HG03103 (cell line): ENCODE data around the gene MIS18A.
"Not testable (repeated sequence)": the region's sequence is repeated elsewhere in the genome, so short reads cannot be mapped to it uniquely, and the experiment has no call there.

Experiments used
- ATAC-seq: cut with Tn5 transposase; IDR thresholded peaks from one replicate; pipeline ENCODE4 v1.9.1; 2021; ENCODE audit warnings: low read depth; ENCODE audit not compliant: unreplicated experiment

MIS18A gene, protein sequence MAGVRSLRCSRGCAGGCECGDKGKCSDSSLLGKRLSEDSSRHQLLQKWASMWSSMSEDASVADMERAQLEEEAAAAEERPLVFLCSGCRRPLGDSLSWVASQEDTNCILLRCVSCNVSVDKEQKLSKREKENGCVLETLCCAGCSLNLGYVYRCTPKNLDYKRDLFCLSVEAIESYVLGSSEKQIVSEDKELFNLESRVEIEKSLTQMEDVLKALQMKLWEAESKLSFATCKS

DNA sequence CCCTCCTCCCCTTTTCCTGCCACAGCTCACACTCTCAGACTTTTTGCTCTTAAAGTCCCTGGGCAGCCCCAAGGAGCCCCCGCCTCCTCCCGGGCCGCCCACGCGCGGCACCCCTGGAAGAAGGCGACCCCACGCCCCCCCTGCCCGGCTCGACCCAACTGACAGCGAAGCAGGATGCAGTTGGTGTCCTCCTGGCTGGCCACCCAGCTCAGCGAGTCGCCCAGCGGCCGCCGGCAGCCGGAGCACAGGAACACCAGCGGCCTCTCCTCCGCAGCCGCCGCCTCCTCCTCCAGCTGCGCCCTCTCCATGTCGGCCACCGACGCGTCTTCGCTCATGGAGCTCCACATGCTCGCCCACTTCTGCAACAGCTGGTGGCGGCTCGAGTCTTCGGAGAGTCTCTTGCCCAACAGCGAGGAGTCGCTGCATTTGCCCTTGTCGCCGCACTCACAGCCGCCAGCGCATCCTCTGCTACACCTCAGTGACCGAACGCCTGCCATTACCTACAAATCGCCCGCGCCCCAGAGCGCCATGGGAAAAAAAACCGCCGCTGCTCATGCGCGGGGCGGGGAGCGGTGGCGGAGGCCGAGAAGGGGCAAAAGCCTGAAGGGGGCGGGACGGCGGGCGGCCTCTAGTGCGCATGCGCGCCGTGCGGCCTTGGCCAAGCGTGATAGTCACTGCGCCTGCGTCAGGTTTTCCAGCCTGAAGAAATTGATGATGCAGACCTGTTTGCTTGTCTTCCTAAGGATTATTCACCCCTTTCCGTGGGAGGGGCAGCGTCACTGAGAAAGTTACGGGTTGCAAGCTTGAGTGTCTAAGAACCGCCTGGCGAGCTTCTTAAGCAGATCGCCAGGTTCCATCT is at the start of gene MIS18A:
TSS of gene MIS18A (minus strand) at position 532 of the 859 bp plus-strand sequence. CDS start at position 497, 35 bp downstream.
- peak; percentile 90 for ATAC-seq

DNA sequence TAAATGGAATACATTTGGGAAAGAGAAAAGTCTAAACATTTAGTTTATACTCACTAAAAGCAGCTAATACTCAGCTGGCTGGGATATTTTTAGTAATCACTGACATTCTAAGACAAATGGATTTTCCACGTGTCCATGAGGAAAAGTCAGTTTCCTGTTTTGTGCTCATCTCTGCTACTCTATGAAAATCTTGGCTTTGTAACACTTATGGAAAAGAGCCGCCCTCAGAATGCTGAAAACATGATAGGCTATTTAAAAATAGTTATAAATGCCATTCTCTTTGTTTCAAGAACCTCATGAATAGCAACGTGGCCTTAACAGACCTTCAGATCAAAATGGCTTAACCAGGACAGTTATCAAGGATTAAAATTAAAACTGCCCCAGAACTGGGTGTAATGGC is 49.7 kb upstream of the MIS18A start:
- no peak for ATAC-seq

DNA sequence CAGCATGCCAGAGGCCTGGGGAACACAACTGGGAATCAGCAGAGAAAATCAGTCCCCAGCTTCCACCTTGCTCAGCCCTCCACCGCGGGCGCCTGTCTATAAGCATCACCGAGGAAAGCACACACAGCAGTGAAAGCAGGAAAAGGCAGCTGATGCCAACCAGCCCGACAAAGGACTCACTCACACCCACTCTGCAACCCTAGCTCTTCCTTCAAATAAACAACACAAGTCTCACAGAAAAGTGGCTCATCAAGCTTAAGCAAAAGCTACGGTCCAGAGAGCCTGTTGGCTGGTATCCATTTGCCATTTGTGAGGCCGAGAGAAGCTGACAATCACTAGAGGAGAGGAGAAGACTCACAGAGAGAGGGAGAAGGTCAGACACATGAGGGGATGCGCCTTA is 46.9 kb upstream of the MIS18A start:
- ATAC-seq = no peak

DNA sequence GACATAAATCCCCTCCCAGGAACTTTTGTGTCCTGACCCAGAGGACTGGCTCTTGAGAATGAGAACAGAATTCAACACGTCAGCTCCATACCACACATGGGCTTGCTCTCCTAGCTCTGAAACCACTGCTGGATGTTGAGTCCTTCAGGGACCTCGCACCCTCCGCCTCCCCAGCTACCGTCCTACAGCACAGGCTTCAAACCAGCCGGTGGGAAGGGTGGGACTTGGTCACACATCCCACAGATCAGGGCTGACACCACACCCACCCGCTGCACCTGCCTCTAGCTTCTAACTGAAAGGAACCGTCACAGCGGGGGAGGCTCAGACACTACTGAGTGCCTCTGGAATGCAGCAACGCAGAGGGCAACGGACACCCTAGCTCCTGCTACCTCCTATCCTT is 43.8 kb upstream of the MIS18A start:
- no peak for ATAC-seq

DNA sequence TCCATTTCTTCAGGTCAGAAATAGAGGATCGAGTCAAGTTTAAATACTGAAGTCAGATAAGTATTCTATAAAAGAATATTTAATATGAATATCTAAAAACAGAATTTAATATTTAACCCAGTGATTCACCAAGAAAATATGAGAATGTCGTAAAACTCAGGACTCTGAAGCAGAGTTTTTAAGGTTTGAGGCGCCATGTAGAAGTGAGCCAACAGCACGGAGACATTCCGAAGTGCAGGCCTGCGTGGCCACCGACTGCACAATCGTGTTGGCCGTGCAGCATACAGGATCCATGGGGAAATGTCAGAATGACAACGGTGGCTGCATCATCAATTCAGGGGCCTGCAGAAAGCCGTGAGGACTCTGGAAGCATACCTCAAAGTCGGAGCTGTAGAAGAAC is 43.3 kb upstream of the MIS18A start:
- no peak for ATAC-seq

DNA sequence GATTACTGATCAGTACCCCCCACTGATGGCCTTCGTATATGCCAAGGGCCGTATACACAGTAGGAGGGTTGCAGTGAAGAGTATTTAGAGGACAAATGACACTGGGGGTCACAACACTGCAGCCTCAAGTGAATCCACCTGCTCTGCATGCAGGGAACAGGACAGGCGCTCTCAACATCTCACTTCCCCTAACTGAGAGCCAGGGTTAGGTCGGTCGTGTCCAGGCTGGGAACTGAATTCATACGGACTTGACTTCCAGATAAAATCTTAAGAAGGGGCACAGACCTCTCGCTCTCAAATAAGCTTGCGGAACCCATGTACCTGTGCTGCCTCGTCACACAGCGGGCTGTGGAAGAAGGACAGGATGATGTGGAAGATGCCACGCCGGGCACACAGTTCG is 42.6 kb upstream of the MIS18A start:
- no peak for ATAC-seq

DNA sequence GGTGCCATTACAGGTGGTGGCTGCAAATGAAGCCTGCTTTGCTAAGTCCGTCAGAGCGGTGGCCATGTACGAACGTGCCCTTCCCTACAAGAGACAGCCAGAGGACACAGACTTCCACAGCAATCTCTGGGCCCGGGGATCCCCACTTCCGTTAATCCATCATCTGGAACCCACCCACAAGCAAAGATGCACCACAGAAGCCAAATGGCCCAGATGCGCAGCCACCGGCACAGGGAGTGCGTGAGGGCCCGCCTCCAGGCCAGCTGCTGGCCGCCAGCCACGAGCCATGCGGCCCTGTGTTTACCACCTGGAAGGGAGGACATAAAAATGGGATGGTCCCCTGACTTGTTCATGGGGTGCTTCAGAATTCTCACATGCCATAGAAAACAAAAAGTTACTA is 41.9 kb upstream of the MIS18A start:
- no peak for ATAC-seq

DNA sequence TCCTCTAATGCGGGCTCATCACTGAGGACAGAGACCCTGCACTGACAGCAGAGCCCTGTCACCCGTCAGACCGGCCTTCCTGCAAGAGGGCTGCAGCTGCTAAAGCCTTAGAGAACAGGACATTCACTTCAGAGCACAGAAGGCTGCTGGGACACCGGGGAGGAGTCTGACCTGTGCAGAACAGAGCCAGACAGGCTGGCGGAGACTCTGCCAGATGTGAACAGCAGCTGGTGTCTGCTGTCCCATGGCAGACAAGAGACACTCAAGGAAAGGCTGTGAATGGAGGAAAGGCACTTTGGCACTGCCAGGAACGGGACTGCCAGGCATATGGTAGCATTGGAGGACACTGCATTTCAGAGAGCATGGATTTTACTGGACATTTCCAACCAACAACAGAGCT is 41.2 kb upstream of the MIS18A start:
- ATAC-seq = no peak

DNA sequence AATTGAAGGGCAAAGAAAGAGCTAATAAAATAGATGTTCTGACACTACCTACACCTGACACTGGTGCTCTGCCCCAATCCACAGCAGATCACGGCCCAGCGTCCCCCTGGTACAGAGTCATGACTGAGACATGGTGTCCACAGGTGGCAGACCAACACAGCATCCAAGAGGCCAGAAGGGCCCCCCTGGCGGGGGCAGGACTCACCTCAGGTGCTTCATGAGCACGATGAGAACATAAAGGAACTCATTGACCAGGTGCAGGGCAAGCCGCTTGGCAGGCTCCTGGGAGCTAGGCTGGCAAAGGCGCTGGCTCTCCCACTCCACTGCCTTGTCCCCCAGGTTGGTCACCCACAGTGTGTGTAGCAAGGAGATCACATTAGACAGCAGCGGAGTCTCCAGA is 40.2 kb upstream of the MIS18A start:
- ATAC-seq = no peak

DNA sequence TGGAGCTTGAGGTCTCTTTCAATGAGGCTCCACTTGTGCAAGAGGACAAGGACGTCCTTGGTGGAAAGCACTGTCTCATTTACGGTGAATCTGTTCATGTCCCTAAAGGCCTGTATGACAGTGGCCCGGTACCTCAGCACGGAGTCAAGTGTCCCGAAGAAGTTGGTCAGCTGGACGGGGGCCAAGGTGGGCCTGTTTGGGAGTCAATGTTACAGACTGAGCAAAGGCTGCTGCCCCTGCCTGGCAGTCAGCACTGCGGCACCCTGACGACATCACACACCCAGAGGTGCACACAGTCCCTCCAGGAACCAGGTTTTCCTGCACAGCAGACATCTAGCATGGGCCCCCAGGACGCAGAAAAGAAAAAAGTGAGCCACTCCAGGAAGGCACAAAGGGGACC is 38.9 kb upstream of the MIS18A start:
- no peak for ATAC-seq

DNA sequence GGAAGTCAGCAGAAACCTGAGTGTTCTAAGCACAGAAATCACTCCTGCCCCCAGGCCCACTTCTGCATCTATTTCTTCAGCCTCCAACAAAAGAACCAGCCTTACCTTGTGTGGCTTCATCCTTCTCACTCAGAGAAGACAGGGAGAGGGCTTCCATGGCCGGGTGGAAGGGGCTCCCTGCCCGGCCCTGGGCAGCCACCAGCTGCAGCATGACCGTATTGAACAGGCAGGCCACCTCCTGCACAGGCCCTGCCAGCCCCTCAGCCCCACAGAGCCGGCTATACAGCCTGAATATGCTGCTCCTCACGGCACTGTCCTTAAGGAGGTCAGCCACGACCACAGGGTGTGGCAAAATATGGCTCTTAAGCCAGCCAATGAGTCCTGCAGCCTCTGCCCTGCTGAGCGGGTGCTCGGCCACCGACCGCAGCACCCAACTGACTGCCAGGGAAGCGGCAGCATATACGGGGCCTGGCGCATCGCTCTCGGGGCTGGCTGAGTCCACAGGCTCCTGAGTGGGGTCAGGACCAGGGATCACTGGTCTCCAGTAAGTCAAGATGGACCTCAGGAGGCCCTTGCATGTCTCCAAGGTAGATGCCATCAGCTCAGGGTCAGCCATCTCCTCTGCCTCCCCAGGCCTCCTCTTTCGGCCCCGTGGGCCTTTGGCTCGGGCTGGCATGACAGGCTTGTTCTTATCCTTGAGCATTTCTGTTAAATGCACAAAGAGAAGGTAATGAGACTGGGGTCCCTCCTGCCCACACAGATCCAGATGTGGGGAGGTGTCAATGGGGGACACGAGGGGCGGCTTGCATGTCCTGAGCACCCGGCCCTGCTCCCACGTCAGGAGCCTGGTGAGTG is 37.7 kb upstream of the MIS18A start:
- no peak for ATAC-seq

DNA sequence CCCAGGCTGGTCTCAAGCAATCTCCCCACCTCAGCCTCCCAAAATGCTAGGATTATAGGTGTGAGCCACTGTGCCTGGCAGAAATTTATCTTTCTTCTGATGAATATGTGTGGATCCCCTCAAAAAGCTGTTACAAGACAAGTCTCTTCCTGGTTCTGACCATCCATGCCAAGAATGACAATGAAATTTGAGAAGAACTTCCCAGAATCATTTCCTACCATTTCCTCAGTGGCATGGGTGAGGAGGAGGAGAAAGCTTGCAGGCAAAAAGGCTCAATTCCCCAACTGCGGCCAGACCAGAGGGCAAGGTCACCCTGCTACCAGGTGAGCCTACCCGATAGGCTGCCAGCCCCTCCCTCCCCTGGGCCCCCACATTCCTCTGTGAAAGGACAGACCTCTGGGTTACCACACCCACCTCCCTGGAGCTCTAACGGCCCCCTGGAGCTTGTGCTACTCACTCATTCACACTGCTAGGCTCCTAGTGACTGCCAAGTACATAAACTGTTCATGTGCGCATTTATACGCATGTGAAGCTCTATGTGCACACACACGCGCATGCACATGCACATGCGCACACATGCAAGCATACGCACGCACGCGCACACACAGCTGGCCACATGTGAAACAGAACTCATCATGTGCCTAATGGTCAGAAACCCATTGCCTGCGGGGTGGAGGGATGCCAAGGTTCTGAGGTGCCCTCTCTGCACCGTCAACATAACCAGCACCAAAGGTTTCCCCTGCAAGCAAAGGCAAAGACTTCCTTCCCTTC is 36.8 kb upstream of the MIS18A start:
- ATAC-seq = no peak

DNA sequence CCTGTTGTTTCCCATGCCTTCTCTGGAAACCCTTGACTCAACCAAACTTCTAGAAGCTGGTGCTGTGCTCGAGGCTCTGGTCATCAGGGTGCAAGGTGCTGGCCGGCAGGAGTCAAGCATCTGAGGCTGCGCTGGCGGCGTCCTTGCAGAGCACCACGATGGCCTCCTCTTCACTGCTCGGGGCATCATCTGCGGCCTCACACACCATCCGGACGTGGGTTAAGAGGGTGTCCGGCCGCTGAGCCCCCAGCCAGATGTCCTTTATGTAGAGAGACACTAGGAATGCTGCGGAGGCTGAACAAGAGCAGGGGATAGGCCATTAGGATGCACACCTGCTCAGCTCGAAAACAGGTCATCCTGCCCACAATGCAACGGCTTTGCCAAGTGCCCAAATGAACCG is 36.0 kb upstream of the MIS18A start:
- no peak for ATAC-seq

DNA sequence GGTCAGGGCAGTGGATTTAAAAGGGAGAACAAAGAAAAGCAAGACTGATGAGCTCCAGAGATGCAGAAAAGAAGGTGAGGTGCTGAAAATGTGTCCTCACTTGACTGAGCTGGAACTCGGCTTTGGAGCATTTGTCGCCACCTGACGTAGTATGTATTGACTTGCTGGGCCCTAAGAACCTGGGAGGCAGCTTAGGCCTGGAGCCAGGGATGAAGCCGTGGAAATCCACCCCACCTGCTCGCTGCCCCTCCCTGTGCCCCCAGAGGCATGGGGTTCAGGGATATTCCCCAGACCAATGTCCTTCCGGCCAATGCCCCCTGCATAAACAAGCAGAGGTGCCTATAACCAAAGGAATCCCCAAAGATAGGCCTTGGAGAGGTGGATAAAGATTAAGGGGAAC is 34.1 kb upstream of the MIS18A start:
- ATAC-seq = no peak

DNA sequence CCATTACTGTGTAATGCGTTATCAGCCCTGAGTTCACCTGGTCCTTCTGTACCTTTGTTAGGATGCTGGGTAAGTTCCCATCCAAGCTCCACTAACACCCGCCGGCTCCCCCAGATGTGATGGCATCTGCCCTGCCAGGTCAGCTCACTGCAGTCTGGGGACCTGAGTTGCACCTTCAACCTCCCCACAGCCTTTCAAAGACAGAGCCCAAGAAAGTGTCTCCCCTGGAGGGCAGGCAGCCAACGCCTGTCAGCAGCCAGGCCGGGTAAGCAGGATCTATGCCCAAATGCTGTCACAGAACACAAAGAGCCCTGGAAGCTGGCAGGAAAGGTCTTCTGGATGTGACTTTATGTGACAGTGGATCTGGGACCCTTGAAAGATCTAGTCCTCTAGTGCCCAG is 33.5 kb upstream of the MIS18A start:
- no peak for ATAC-seq

DNA sequence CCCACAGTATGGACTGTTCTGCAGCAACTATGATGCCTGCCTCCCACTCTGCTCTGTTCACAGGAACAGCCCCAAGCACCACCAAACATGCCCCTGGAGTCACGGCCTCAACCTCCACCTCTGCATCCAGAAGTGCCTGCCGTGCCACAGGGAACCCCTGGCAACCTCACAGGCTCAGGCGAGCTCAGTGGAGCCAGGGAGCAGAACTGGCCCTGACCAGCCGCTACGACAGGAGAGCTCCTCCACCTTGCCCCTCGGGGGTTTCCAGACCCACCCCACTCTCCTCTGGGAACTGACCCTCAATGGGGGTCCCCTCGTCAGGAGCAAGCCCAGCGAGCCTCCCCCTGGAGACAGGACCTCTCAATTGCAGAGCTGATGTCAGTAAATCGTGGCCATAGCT is 32.8 kb upstream of the MIS18A start:
- ATAC-seq = no peak

DNA sequence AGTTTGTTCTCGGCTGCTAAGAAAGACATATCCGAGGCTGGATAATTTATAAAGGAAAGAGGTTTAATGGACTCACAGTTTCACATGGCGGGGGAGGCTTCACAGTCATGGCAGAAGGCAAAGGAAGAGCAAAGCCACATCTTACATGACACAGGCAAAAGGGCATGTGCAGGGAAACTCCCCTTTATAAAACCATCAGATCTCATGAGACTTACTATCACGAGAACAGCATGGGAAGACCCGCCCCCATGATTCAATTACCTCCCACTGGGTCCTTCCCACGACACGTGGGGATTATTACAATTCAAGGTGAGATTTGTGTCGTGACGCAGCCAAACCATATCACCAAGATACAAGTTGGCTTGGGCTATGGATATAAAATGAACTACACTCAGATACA is 32.1 kb upstream of the MIS18A start:
- not testable (repeated sequence) for ATAC-seq

DNA sequence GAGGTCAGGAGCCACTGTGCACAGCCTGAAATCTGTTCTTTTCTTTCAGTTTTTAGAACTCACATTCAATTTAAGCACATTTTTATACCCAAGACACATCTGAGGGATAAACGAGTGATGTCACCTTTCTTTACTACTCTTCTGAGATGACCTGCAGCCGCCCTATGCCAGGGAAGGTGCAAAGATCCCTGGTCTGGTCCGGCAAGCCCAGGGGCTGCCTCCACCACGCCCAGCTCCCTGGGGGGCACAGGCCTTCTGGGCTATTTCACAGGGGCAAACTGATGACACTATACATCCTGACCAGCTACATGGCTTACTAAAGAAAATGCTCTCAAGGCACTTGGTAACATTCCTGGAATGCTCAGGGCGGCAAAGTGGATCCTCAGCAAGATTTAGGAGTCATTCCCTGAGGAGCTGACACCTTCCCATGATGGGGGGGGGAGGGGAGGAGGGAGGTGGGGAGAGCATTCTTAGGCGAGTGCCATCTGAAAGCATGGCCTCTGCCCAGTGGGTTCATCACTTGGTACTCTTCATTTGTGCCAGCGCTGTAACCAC is 31.1 kb upstream of the MIS18A start:
- no peak for ATAC-seq

DNA sequence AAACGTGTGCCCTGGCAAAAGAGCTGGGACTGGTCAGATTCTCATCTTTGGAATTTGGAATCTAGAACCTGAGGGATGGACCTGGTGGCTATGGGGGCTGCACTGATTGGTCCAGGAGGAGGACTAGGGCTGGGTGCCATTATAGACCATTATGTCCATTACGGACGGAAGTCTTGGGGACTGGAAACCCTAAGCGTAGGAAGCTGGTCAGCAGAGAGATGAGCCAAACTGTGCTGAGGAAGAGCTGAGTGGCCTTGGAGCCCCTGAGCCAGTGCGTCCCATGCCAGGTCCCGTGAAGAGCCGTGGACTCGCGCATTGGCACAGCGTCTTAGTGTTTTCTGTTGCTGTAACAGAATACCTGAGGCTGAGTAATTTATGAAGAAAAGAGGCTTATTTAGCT is 29.8 kb upstream of the MIS18A start:
- ATAC-seq = no peak

DNA sequence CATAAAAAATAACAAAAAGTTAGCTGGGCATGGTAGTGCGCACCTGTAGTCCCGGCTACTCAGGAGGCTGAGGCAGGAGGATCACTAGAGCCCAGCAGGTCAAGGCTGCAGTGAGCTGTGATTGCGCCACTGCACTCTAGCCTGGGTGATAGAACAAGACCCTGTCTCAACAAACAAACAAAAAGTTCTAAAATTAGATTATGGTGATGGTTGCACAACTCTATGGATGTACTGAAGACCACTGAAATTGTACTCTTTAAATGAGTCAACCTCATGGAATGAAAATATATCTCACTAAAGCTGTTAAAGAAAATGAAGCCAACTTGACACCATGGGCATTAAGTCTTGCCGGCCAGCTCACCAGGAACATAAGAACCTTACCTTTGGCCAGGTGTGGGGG is 28.9 kb upstream of the MIS18A start:
- no peak for ATAC-seq
